GM21360 (cell line): ENCODE data around the gene PDE8B.

Source experiments
- ATAC-seq: cut with Tn5 transposase; IDR thresholded peaks from one replicate; pipeline ENCODE4 v1.9.1; 2021; ENCODE audit warnings: mild to moderate bottlenecking, moderate library complexity; ENCODE audit not compliant: unreplicated experiment

PDE8B gene

DNA sequence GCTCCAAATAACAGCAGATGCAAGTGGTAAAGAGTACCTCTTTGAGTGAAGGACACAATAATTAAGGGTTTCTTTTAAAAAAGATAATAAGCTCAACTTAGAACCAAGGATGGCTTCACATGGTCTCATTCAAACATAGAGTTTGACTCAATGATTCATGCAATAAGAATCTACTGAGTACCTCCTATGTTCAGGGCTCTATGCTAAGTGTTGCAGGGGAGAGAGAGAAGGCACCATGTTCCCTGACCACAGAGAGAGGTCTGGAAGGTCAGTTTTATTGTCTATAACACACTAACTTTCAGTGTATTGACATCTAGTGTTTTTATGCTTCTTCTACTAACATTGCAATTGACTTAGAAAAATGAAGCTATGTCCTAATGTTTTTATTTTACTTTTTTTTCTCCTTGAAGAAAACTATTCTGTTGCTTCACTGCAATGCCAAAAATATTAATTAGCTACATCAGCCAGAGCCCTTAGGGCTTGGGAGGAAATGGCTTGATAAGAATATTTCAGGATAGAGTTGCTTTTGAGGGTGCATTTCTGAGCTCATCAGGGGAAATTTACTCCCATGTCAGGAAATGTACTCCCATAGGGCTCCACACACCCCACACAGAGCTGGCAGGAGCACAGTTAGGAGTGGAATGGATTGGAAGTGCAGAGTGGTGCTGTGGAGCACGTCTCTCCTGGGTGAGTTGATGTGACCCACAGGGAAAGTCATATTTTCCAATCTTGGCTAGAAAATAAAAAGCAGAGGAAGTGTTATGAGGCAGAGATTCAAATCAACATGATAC is 106.6 kb downstream of the PDE8B start:
- ATAC-seq, result no peak

DNA sequence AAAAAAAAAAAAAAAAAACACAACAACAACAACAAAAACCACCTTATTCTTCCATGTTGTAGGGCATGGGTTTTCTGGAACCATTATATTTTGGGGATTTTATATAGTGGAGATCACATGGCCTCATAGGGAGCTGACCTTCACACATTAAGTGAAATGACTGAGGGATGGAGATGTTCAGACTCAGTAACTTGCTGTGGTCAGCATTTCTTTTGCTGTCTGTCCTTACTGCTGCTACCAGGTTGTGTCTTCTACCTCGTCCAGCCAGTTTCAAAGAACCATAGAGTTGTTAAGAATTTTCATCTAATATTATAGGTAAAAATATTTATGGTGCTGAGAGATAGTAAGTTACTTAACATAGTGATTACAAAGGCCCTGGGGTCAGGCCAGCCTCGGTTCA is 107.6 kb downstream of the PDE8B start:
- no peak for ATAC-seq

DNA sequence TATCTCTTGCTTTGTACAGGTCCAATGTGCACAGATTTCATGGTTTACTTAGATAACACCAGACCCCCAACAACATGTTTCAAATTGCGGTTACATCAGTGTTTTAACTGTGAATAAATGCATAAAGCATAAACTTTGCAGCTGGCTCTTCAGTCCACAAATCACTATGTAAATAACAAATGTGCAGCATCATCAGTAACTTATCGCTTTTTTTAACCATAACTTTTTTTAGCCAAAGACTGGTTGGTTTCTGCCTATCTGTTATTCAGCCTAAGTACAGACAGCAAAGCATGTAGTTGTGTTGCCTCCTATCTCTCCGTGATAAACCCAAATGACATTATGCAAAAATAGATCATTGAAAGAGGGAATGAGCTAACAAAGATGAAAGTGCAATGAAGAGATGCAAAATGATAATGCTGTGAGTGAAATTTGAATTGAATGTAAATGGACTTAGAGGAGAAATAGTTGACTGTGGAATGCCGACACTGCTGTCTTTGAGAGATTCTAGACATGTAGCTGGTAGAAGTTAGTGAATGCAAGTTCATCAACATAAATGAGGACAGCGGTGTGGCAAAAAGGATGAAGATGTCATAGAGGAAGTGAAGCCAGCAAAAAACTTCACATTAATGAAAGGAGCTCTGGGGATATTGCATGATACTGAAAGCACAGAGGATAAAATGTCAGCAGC is 108.8 kb downstream of the PDE8B start:
- ATAC-seq, result no peak

DNA sequence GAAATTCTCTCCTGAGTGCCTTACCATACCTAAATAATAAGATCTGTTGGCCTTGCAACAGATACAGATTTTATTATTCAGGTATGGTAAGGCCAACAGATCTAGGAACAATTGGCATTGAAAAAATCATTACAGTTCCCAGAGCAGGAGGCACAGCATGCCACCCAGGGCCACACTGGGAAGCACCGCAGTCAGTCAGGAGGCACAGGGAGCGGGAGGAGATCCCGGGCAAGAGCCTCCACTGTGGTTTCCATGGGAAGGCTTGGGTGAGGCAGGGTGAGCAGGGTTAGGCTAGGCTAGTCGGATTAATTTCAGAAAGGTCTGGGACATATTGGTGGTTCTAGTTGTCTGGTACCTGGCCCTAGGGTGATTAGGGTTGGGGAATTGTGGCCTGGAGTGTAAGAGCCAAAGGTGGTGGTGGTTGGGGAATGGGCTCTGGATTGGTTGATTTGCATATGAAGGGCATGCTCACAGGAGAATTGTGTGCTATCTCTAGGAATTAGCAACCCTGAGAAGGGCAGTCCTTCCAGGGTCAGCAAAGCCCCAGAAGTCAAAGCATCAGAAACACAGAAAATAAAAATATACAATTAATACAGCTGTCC is 111.4 kb downstream of the PDE8B start:
- ATAC-seq, result no peak

DNA sequence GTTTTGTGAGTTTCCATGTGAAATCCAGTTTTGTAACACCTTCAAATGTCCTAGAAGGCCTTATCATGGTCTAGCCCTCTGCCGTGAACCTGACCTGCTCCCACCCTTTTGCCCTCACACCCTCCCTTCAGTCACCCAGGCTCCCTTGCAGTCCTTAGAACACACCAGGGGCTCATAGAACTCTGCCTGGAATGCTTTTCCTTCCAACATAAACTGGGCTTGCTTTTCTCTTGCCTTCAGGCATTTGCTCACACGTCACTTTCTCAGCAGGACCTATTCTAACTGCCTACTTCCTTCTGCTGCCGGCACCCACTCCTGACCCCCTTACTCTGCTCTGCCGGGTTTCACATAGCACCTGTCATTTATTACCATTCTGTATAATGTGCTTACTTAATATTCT is 111.9 kb downstream of the PDE8B start:
- ATAC-seq, result no peak

DNA sequence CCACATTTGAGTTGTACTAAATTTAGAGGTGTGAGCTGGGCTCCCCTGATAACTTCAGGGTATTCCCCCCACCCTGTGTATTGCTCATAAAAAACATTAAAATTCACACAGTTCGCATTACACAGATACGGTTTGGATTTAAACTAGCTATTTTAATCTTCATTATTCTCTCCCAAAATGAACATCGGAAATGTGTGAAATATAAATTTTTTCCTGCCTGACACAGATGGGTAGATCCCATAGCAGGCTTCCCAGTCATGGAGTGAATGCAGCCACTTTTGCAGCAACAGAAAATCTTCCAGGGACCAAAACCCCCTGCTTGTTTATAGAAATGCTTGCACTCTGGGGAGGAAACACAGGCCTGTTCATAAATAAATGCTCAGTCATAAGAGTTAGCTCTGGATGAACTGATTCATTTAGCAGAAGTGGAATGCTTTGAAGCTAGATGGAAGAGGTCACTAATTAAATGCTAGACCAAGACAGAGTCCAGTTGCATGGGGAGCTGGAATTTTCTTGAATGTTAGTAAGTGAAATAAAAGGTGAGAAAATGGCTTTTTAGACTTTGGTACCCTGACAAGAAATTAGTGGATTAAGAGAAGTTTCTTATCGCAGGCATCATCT is 115.6 kb downstream of the PDE8B start:
- no peak for ATAC-seq

DNA sequence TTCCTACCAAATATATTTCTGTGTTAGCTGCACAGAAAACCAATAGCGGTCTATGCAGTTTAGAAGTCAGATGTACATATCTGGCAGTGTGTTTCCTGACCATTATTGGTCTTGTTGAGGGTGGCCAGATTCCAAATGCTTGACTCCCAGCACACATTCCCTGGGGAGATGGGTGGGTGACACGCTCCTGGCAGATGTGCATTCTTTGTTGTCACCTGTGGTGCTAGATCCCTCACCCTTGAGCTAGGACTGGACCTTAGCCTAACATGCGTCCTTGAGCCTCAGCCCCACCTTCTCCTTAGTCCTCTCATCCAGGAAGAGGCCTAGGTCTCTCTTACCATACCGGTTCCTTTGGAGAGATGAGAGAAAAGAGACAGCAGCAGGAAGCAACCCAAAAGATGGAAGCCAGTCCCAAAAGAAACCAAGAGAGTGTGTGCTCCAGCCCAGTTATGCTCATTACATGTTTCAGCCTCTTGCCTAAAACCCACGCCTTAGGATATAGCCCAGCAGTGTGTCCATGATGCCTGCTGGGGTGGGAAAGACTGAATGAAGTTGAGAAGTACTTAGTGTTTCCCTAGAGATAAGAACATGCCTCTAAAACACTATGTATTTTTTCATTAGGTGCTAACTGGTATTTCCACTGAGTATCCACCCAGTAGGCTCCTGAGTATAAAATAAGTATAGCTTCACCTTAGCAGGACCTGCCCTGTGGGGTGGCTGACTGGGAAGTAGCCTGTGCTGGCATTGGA is 116.7 kb downstream of the PDE8B start:
- ATAC-seq, result no peak

DNA sequence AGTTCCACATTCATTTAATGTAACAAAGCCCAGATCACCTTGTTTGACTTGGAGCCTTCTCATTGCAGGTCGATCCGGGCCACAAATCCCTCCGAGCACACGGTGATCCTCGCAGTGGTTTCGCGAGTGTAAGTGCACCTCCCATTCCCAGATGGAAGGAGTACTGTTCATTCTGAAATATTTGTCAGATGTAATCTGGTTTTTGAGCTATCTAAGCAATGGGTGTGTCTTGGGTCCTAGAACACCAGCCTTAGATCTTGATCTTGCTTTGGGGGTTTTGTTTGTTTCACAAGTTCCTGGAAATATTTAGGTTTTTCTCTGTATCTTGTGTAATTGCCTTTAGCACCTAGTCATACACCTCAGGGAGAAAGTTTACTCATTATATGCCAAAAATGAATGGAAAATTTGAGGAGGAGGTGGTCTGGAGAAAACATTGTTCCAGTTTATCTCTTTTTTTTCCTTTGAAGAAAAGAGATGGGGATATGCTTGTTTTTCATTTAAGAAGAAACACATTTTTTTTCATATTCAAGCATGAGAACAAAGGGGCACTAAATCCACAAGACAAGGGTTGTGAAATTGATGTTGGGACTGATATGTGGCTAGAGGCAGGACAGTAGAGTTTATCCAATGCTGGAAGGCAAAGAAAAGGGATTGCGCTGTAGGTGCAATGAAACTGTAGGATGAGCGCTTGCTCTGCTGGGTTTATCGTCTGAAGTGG is 118.6 kb downstream of the PDE8B start:
- no peak for ATAC-seq

DNA sequence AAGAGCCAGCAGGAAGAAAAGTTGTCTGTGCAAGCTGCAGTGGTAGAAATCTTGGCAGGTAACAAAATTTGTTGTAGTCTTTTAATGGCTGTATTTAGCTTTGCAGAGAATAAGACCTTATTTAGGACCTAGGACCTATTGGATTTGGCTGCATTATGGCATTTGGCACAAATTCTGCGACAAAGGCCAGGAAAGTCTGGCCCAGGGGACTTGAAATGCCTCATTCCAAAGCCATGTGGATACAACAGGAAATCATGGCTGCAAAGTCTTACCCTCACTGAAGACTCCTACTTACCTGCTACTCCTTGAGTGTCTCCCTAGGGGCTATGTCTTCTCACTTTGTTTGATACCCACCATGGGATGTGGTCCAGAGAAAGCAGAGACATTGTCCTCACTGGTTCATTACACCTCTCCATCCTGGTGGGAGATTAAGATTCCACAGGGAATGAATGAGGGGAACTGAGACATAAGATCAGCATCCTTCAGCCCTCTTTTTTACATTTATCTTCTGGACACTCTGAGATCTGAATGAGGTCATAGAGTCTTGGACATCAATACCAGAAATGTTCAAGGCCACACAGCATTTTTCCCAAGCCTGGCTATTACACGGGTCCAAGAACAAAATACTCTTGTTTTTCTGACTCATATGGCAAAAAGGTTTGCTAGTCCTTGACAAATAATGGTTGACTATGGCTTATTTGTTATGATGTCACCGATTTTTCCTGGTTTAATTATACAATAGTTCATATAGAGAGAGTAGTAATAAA is 119.4 kb downstream of the PDE8B start:
- ATAC-seq, result no peak

DNA sequence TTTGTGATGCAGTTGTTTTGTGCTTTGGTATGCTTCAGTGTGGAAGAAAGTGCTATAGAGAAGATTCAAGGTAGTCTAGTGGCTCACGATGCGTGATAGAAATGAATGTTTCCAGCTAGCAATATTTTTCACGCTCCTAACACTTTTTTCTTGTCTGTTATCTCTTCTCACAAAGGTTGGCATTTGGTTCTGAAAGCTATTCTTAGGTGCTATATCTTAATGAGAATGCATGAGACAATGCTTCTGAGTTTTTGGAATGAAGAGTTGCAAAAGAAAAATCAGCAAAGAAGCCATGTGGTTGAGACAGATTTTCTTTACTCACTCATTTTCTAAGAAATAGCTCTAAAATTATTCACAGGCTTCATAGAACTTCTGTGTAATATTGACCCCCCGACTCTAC is 122.6 kb downstream of the PDE8B start:
- ATAC-seq, result no peak

DNA sequence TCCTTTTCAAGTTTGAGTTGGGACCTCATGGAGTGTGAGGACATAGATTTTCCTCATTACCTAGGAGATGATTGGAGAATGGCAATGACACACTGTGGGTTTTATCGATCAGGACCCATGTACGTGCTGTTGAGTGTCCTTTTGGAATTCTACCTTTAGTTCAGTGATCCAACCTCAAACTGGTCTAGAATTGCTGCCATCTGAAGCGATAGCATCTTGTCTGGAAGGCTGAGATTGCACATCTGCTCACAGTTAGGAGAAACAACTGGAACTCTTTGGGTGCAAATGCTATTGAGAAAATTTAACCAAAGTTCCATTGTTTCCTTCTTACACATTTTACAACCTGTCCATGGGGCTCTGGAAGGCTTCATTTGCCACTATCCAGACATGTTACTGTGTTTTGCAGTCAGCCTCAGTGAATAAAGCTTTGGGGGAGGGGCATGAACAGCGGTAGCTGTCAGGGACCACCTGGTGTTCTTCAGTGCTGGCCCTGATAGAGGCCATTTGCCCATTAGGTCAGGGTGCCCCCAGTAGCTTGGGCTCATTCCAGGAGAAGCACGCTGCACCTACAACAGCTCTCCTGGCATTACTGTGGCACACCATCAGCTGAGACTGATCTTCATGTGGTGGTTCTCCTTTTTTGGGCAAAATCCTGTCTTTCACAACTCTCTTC is 123.1 kb downstream of the PDE8B start:
- ATAC-seq, result no peak

DNA sequence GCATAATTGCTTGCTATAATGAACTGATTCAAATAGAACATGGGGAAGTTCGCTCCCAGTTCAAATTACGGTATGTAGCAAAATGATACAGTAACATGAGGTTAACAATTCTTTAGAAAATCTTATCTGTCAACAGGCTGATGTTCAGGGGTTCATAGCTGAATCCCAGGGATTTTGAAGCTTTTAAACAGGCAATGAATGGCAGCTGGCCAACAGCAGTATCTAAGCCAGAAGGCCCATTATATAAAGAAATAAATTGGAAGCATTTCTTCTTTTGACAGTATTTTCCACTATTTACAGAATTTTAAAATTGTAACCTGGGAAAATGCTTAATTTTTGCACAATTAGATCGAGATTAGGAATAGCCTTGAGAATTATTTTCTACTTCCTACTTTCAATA is 126.8 kb downstream of the PDE8B start:
- ATAC-seq, result no peak

DNA sequence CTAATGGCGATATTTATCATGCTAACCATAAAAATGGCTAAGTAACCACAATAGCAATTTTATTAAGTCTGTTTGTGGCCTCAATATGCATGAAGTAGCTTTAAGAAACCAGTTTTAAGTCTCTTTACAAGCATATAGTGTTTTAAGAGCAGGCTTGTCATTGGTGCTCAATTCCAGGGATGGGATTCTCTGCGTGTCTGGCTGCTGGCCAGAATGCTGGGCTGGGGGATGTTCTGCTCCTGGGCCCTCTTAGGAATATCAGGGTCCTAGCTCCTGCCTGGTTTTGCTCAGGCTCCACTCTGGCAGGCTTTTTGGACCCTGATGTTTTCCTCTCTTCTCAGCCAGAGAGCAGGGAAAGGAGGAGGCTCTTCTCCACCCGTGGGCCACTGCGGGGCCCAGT is 127.2 kb downstream of the PDE8B start:
- no peak for ATAC-seq

DNA sequence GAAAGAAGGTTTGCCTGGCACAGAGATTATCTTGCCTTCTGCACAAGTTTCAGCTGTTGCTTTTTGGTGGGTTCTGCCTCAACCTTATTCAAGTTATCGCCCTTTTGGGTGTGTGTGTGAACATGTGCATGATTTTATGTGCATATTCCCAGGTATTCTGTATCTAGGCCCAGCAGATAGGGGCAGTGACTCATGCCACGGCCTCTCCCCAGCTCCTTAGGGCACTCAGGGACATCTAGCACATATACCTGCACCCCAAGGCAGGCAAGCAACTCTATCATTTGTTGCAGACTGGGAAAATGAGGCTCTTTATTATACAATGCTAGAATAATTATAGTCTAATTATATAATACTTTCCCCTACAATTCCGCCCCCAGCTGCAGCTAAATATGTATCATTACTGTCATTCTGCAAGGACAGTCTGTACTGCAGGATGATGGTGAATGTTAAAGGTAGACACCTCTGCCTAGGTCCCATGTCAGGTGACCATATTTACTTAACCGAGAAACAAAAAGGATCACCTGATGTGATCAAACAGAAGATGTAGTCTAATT is 128.9 kb downstream of the PDE8B start:
- no peak for ATAC-seq

DNA sequence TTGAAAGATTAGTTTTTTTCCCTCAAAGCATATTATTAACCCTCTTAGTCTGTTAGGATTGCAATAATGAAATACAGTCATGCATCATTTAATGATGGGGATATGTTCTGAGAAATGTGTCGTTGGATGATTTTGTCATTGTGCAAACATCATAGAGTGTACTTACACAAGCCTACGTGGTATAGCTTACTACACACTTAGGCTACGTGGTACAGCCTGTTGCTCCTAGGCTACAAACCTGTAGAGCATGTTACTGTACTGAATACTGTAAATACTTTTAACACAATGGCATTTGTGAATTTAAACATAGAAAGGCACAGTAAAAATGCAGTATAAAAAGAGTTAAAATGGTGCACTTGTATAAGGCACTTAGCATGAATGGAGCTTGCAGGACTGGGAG is 132.7 kb downstream of the PDE8B start:
- ATAC-seq, result no peak

DNA sequence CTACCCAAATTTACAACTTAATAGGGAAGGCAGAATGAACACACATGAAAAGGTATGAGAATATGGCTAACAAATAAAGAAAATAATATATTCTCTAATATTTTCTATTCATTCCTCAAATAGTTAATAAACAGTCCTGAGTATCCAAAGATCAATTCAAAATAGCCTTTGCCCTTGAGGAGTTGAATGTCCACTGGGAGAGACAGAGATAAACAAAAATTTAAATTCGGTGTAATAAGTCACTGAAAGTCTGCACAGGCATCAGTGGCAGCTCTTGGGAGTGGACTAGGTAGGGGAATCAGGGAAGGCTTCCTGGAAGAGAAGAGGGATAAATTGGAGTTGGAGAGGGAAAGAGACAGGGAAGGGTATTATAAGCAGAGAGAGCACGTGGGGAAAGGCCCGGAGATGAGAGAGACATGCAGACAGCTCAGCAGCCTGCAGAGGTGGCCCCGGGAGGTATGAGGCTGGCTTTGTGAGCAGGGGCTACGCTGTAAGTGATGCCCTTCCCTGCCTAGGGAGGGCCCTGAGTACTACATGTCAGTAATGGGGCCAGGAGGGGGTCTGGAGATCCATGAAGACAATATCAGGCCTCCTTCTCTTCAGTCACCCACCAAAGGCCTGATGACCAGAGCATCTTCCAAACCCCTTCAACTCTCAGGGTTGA is 137.1 kb downstream of the PDE8B start:
- ATAC-seq, result no peak

DNA sequence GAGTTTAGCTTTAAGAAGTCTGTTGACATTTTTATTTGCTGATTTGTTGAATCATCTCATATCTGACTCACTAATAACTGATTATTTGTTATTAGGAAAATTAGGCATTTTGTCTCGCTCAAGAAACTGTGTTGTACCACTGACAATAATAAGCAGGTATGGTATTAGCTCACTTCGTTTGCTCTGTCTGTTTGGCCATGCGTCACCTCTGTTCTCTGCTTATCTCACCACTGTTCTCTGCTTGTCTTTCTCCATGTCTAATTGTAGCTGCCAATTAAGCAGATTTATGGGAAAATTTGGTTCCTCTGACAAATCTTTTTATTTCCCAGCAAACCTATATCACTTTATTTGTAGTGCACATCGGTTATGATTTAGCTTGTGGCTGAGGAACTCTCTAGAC is 142.8 kb downstream of the PDE8B start:
- no peak for ATAC-seq

DNA sequence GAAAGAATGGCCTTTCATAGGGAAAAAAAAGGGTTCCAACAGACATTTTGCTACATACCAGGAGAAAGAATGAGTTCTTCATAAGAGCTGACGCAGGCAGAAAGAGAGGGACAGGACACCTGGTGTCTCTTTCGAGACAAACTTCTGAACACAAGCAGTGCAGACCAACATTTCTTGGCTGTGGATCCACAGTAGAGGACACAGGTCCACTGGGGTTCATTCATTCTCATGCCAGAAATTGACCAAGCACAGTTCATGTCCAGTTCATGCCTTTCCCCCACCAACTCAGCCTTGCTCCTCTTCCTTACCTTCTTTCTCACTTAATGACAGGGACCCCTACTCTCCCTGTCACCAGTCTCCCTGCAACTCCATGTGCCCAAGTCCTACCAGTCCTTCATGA is 144.0 kb downstream of the PDE8B start:
- ATAC-seq, result no peak
